Fibroblast of the aortic adventitia (primary cell): ENCODE measurements around the gene MLIP. TPM values are rescaled to one million over a fixed set of nuclear protein-coding genes. Genes with fewer than 3 reads are reported as not detected.

Source experiments
- DNase-seq: peaks from one replicate; pipeline ENCODE4 v3.0.0-alpha.2; 2010; ENCODE audit warnings: low read depth
- H3K4me3 ChIP-seq: 2 replicates; pipeline ENCODE4 v1.5.1; 2011; ENCODE audit warnings: low read depth, mild to moderate bottlenecking, control low read depth, low read length, moderate library complexity
- CTCF ChIP-seq: IDR thresholded peaks from 2 replicates; pipeline ENCODE4 v1.5.1; 2011; ENCODE audit warnings: mild to moderate bottlenecking, low read length, control low read depth, inconsistent platforms; ENCODE audit not compliant: insufficient read depth
- total RNA-seq: library from RNA; depleted of rRNA; stranded (reverse); fragments of >200 nt; gene quantifications from 2 replicates; pipeline ENCODE4 v1.2.3, GENCODE V29; 2012; ENCODE audit warnings: low replicate concordance

MLIP gene
- total RNA-seq, 1 donor = not detected

GRCh38 chr6:54274383-54274782, 163.1 kb downstream of the MLIP start:
- DNase-seq = no peak
- TF ChIP-seq CTCF = no peak
- no peak overlapping the region for H3K4me3 ChIP-seq

DNA sequence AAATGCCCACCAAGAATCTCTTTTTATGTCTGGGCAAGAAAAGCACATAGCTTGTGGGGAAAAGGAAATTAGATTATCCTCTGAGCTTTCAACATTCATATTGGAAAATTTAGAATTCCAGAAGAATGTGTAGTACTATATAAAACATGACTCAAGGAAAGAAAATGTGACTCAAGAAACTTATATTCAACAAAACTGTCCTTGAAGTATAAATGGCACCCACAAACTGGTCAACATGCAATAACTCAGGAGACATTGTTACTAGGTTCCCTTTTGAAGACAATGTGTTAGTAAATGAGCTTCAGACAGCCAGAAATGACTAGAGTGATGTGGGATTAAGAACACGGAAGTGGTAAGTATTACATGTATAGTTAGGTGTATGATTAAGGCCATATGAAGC, 170.9 kb downstream of the MLIP start:
- H3K4me3 ChIP-seq = no peak overlapping the region
- peak; percentile 59 for DNase-seq
- TF ChIP-seq CTCF = no peak

- H3K4me3 ChIP-seq = no peak overlapping the region
- peak; percentile 23 for DNase-seq
- TF ChIP-seq CTCF = no peak
Observed at GRCh38 chr6:54284161-54284860, 173.1 kb downstream of the MLIP start.

DNA sequence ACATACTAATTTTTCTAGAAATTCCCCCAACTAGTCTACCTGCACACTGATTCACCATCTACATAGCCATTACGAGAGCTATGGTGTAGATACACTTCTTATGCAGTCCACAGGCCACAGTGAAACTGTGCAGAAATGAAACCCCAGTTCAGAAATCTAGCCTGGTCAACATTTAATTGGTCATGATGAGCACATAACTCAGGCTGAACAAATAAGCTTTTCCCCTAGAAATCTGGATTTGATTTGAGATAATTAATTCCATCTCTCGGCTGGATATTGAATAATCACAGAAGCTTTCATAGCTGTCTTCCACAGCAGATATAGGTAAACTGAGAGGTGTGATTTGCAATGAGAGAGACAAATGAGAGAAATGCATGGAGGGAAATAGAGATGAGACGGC, 174.4 kb downstream of the MLIP start:
- H3K4me3 ChIP-seq = no peak overlapping the region
- peak; percentile 26 for DNase-seq
- no peak for TF ChIP-seq CTCF

DNA sequence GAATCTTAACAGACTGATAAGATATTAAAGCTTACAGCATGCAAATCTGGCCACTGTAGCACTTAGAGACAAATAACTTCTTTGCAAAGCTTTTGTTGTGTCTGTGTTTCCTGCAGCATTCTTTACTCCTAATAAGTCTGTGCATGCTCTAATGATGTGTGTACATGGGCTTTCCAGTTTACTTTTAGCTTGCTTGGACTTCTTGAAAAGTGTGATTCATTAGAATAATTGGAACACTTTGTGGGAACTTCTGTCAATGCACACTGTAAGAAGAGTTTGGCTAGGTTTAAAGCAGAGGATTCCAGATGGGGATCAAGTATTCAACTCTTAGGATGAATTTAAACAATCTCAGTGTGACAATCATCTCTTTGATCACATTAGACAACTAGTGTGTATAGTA, 174.9 kb downstream of the MLIP start:
- DNase-seq = peak; percentile 22
- TF ChIP-seq CTCF = no peak
- no peak overlapping the region for H3K4me3 ChIP-seq

- TF ChIP-seq CTCF = no peak
- no peak for DNase-seq
- no peak overlapping the region for H3K4me3 ChIP-seq
Observed at GRCh38 chr6:54288474-54288873, 177.2 kb downstream of the MLIP start.

- no peak overlapping the region for H3K4me3 ChIP-seq
- DNase-seq = peak; percentile 24
- no peak for TF ChIP-seq CTCF
Observed at GRCh38 chr6:54289426-54289825, 178.2 kb downstream of the MLIP start.
